Naive thymus-derived CD4-positive, alpha-beta T cell (primary cell): ENCODE data around the gene FARP2. TPM values are rescaled to one million over a fixed set of nuclear protein-coding genes. Genes with fewer than 3 reads are reported as not detected.

Source experiments
- ATAC-seq: fragments of 150-1000 bp; cut with Tn5 transposase; 2 replicates; pipeline ENCODE4 v1.10.0; 2021; ENCODE audit warnings: mild to moderate bottlenecking, moderate library complexity
- CTCF ChIA-PET: fragments of 350-600 bp; sonication (Branson Sonifier 250); formaldehyde crosslinking; loops from one replicate; lab custom pipeline; 2021; ENCODE audit warnings: antibody characterized with exemption; lab: Charles Lee
- POLR2A ChIA-PET: fragments of 350-600 bp; sonication (Branson Sonifier 250); formaldehyde crosslinking; loops from one replicate; lab custom pipeline; 2021; ENCODE audit warnings: antibody characterized with exemption, inconsistent platforms; lab: Charles Lee
- DNase-seq, 9 donors: peaks; one replicate each; pipeline versions ENCODE4 v3.0.0 to v3.0.0-alpha.2; 2020 to 2022; ENCODE audit warnings: mixed read lengths in 1 of 9
- H3K27ac ChIP-seq: one replicate; pipeline ENCODE4 v1.7.0; 2013; ENCODE audit warnings: mild to moderate bottlenecking, low read depth, low read length, moderate library complexity
- H3K27me3 ChIP-seq, 2 donors: one replicate each; pipeline ENCODE4 v1.7.0; 2013; ENCODE audit warnings: low read length in 2 of 2, mild to moderate bottlenecking in 2 of 2, moderate library complexity in 2 of 2; ENCODE audit not compliant: control insufficient read depth in 2 of 2, insufficient read depth in 2 of 2
- H3K36me3 ChIP-seq, 3 experiments: 1 replicate in 2 of 3; 2 replicates in 1 of 3; pipeline ENCODE4 v1.7.0; 2013; ENCODE audit warnings: low read length in 3 of 3, mild to moderate bottlenecking in 3 of 3, moderate library complexity in 1 of 3; ENCODE audit not compliant: insufficient read depth in 3 of 3, control insufficient read depth in 2 of 3
- H3K4me1 ChIP-seq, 2 donors: one replicate each; pipeline ENCODE4 v1.7.0; 2013; ENCODE audit warnings: low read length in 2 of 2, mild to moderate bottlenecking in 2 of 2, moderate library complexity in 1 of 2; ENCODE audit not compliant: control insufficient read depth in 2 of 2, insufficient read depth in 2 of 2
- H3K4me3 ChIP-seq: 2 replicates; pipeline ENCODE4 v1.7.0; 2013; ENCODE audit warnings: mild to moderate bottlenecking, low read length
- H3K9me3 ChIP-seq, 3 experiments: 1 replicate in 2 of 3; 2 replicates in 1 of 3; pipeline ENCODE4 v1.7.0; 2013; ENCODE audit warnings: low read length in 3 of 3; ENCODE audit not compliant: control insufficient read depth in 2 of 3
- H3K27ac Mint-ChIP-seq, 9 donors: one replicate each; pipeline ENCODE4 v1.8.0; 2020 to 2022; ENCODE audit warnings: mixed read lengths in 9 of 9, mild to moderate bottlenecking in 8 of 9, moderate library complexity in 5 of 9, inconsistent platforms in 2 of 9
- H3K27me3 Mint-ChIP-seq, 5 donors: one replicate each; pipeline ENCODE4 v1.8.0; 2021 to 2022; ENCODE audit warnings: mixed read lengths in 5 of 5, mild to moderate bottlenecking in 1 of 5
- H3K36me3 Mint-ChIP-seq, 5 donors: one replicate each; pipeline ENCODE4 v1.8.0; 2020 to 2022; ENCODE audit warnings: mixed read lengths in 5 of 5, mild to moderate bottlenecking in 3 of 5, inconsistent platforms in 1 of 5
- H3K4me1 Mint-ChIP-seq, 7 donors: one replicate each; pipeline ENCODE4 v1.8.0; 2020 to 2022; ENCODE audit warnings: mixed read lengths in 7 of 7, mild to moderate bottlenecking in 3 of 7, inconsistent platforms in 1 of 7
- H3K4me3 Mint-ChIP-seq, 10 donors: one replicate each; pipeline ENCODE4 v1.8.0; 2020 to 2022; ENCODE audit warnings: mild to moderate bottlenecking in 10 of 10, mixed read lengths in 10 of 10, moderate library complexity in 6 of 10, inconsistent platforms in 2 of 10
- H3K9me3 Mint-ChIP-seq, 11 donors: one replicate each; pipeline ENCODE4 v1.8.0; 2020 to 2022; ENCODE audit warnings: mixed read lengths in 11 of 11, mild to moderate bottlenecking in 4 of 11, inconsistent platforms in 1 of 11, moderate library complexity in 1 of 11
- intact Hi-C, 2 donors: fragments of 100-400 bp; cut with micrococcal nuclease; formaldehyde crosslinking; loops; one replicate each; pipeline ENCODE4 v1.15.1; 2023
- polyA plus RNA-seq, 2 donors: library from polyadenylated mRNA; unstranded; fragments of 300-500 nt; fragmentation: Illumina TruSeq; gene quantifications; one replicate each; pipeline ENCODE4 v1.2.3, GENCODE V29; 2021
- total RNA-seq, 6 experiments: library from RNA in 5 of 6; stranded (reverse) in 5 of 6; gene quantifications; 1 replicate in 5 of 6; 2 replicates in 1 of 6; pipeline ENCODE4 v1.2.3 and lab custom pipeline; 2021 to 2026

The FARP2 gene
- total and polyA plus RNA-seq, 7 experiments from 2014 or later: 6.2 to 31.0 (median 19.5) TPM

GRCh38 chr2:241511091-241511741 is 155.1 kb downstream of the FARP2 start:
- no peak overlapping the region for H3K27ac ChIP-seq
- H3K9me3 ChIP-seq: no peaks in the 10 kb centered on the region
- H3K36me3 ChIP-seq: peaks cover 0 to 4% (median 0%) of the 10 kb centered on the region in 3 experiments
- Mint-ChIP-seq H3K9me3 (no peaks in the 10 kb centered on the region), H3K36me3 (peaks cover 0 to 4% (median 0%) of the 10 kb centered on the region in 5 donors), H3K4me1 (peaks cover 11 to 36% (median 22%) of the 10 kb centered on the region in 7 donors), H3K4me3 (peak overlapping the region in 4 of 10 donors; percentile 25 to 92 (median 72)), H3K27ac (no peak overlapping the region), H3K27me3 (peaks cover 0 to 1% (median 0%) of the 10 kb centered on the region in 5 donors)
- ChIA-PET POLR2A (interaction anchor here (1.1 kb wide), 1 partner anchor 195 kb away, joined by 4 read pairs; no protein-coding TSS in a partner anchor), CTCF (interaction anchor here (0.7 kb wide), 1 partner anchor 416 kb away, joined by 4 read pairs; no protein-coding TSS in a partner anchor)
- ATAC-seq (no peak), DNase-seq (no peak)
- intact Hi-C loops: no loop called here
- no peak overlapping the region for H3K4me3 ChIP-seq
- peaks cover 7 to 16% of the 10 kb centered on the region in 2 donors for H3K4me1 ChIP-seq
- no peaks in the 10 kb centered on the region for H3K27me3 ChIP-seq

- Histone ChIP-seq H3K9me3 (no peaks in the 10 kb centered on the region), H3K4me3 (no peak overlapping the region), H3K27me3 (no peaks in the 10 kb centered on the region), H3K36me3 (no peaks in the 10 kb centered on the region), H3K4me1 (peaks cover 0 to under 1% of the 10 kb centered on the region in 2 donors), H3K27ac (no peak overlapping the region)
- H3K27ac Mint-ChIP-seq: peak overlapping the region in 3 of 9 donors; percentile 20 to 45 (median 26)
- peaks cover 4 to 35% (median 11%) of the 10 kb centered on the region in 7 donors for H3K4me1 Mint-ChIP-seq
- H3K27me3 Mint-ChIP-seq: peaks cover 0 to 4% (median 0%) of the 10 kb centered on the region in 5 donors
- DNase-seq (no peak), ATAC-seq (no peak)
- CTCF ChIA-PET: interaction anchor here (0.6 kb wide), 1 partner anchor 186 kb away, joined by 4 read pairs; no protein-coding TSS in a partner anchor
- intact Hi-C loops: no loop called here
- H3K36me3 Mint-ChIP-seq: peaks cover 0 to 7% (median 0%) of the 10 kb centered on the region in 5 donors
- POLR2A ChIA-PET: no interaction called here
- H3K9me3 Mint-ChIP-seq: peaks cover 0 to 9% (median 0%) of the 10 kb centered on the region in 11 donors
- no peak overlapping the region for H3K4me3 Mint-ChIP-seq
Measured at GRCh38 chr2:241514553-241514952, 158.5 kb downstream of the FARP2 start.

GRCh38 chr2:241514986-241515737 is 159.1 kb downstream of the FARP2 start:
- intact Hi-C loops: no loop called here

GRCh38 chr2:241516520-241516965 is 160.5 kb downstream of the FARP2 start:
- Mint-ChIP-seq H3K36me3 (peaks cover 0 to 7% (median 0%) of the 10 kb centered on the region in 5 donors), H3K4me3 (peak overlapping the region in 1 of 10 donors; percentile 17)
- intact Hi-C loops: no loop called here

More at GRCh38 chr2:241514986-241515737, 159.1 kb downstream of the FARP2 start:
- ChIA-PET CTCF (interaction anchor here (0.6 kb wide), 1 partner anchor 186 kb away, joined by 4 read pairs; no protein-coding TSS in a partner anchor), POLR2A (no interaction called here)
- no peak overlapping the region for H3K27ac ChIP-seq
- no peaks in the 10 kb centered on the region for H3K27me3 ChIP-seq
- DNase-seq: no peak
- ATAC-seq: no peak
- no peaks in the 10 kb centered on the region for H3K9me3 ChIP-seq
- peaks cover 0 to 9% (median 0%) of the 10 kb centered on the region in 11 donors for H3K9me3 Mint-ChIP-seq
- no peaks in the 10 kb centered on the region for H3K4me1 ChIP-seq
- peaks cover 0 to 4% (median 0%) of the 10 kb centered on the region in 5 donors for H3K27me3 Mint-ChIP-seq
- H3K36me3 ChIP-seq: no peaks in the 10 kb centered on the region
- H3K4me3 Mint-ChIP-seq: peak overlapping the region in 1 of 10 donors; percentile 31
- peaks cover 0 to 7% (median 0%) of the 10 kb centered on the region in 5 donors for H3K36me3 Mint-ChIP-seq
- no peak overlapping the region for H3K4me3 ChIP-seq
- H3K4me1 Mint-ChIP-seq: peaks cover 0 to 32% (median 6%) of the 10 kb centered on the region in 7 donors
- peak overlapping the region in 3 of 9 donors; percentile 20 to 82 (median 42) for H3K27ac Mint-ChIP-seq

GRCh38 chr2:241517297-241517696 is 161.2 kb downstream of the FARP2 start:
- Mint-ChIP-seq H3K4me1 (peaks cover 0 to 30% (median 4%) of the 10 kb centered on the region in 7 donors), H3K9me3 (peaks cover 0 to 9% (median 0%) of the 10 kb centered on the region in 11 donors), H3K27me3 (peaks cover 0 to 6% (median 3%) of the 10 kb centered on the region in 5 donors), H3K27ac (peak overlapping the region in 1 of 9 donors; percentile 4), H3K36me3 (peaks cover 0 to 7% (median 0%) of the 10 kb centered on the region in 5 donors), H3K4me3 (peak overlapping the region in 3 of 10 donors; percentile 0 to 72 (median 2))
- Histone ChIP-seq H3K27ac (no peak overlapping the region), H3K36me3 (no peaks in the 10 kb centered on the region), H3K27me3 (no peaks in the 10 kb centered on the region), H3K4me3 (no peak overlapping the region), H3K9me3 (no peaks in the 10 kb centered on the region), H3K4me1 (no peaks in the 10 kb centered on the region)
- ChIA-PET POLR2A (no interaction called here), CTCF (no interaction called here)
- ATAC-seq: no peak
- DNase-seq: no peak
- intact Hi-C loops: no loop called here

More at GRCh38 chr2:241516520-241516965, 160.5 kb downstream of the FARP2 start:
- Mint-ChIP-seq H3K27me3 (peaks cover 0 to 6% (median 3%) of the 10 kb centered on the region in 5 donors), H3K4me1 (peaks cover 0 to 30% (median 4%) of the 10 kb centered on the region in 7 donors), H3K9me3 (peaks cover 0 to 9% (median 0%) of the 10 kb centered on the region in 11 donors), H3K27ac (peak overlapping the region in 1 of 9 donors; percentile 82)
- H3K27ac ChIP-seq: no peak overlapping the region
- H3K9me3 ChIP-seq: no peaks in the 10 kb centered on the region
- CTCF ChIA-PET: no interaction called here
- POLR2A ChIA-PET: no interaction called here
- H3K27me3 ChIP-seq: no peaks in the 10 kb centered on the region
- DNase-seq (no peak), ATAC-seq (no peak)
- no peaks in the 10 kb centered on the region for H3K4me1 ChIP-seq
- no peak overlapping the region for H3K4me3 ChIP-seq
- no peaks in the 10 kb centered on the region for H3K36me3 ChIP-seq

GRCh38 chr2:241519669-241520068 is 163.6 kb downstream of the FARP2 start:
- Mint-ChIP-seq H3K4me1 (peaks cover 0 to 27% (median 4%) of the 10 kb centered on the region in 7 donors), H3K9me3 (peaks cover 0 to 9% (median 0%) of the 10 kb centered on the region in 11 donors), H3K36me3 (peaks cover 0 to 7% (median 0%) of the 10 kb centered on the region in 5 donors), H3K4me3 (no peak overlapping the region), H3K27ac (no peak overlapping the region), H3K27me3 (peaks cover 0 to 6% (median 4%) of the 10 kb centered on the region in 5 donors)
- DNase-seq (no peak), ATAC-seq (no peak)
- no peaks in the 10 kb centered on the region for H3K36me3 ChIP-seq
- ChIA-PET CTCF (no interaction called here), POLR2A (no interaction called here)
- H3K4me3 ChIP-seq: no peak overlapping the region
- intact Hi-C loops: no loop called here
- no peaks in the 10 kb centered on the region for H3K9me3 ChIP-seq
- no peaks in the 10 kb centered on the region for H3K27me3 ChIP-seq
- no peak overlapping the region for H3K27ac ChIP-seq
- no peaks in the 10 kb centered on the region for H3K4me1 ChIP-seq
